ENCODE measurements around the gene CYP46A1.
"Not testable (repeated sequence)": the region's sequence is repeated elsewhere in the genome, so short reads cannot be mapped to it uniquely, and the experiment has no call there.

The CYP46A1 gene

GRCh38 chr14:99683619-99684409, at the start of gene CYP46A1:
CYP46A1 (plus strand) TSS chr14:99684298; CDS start chr14:99684418, 120 bp downstream.
- DNase-seq (ENCODE audit: low read depth in 3 of 3), result peak; percentile 98 to 100 (median 99)

- no peak for DNase-seq (ENCODE audit: low read depth in 3 of 3)
Measured at GRCh38 chr14:99634443-99634842, 49.7 kb upstream of the CYP46A1 start.

GRCh38 chr14:99635116-99635515, 49.0 kb upstream of the CYP46A1 start:
- DNase-seq (ENCODE audit: low read depth in 3 of 3), result no peak

- DNase-seq (ENCODE audit: low read depth in 3 of 3), result no peak
Measured at GRCh38 chr14:99636487-99636886, 47.6 kb upstream of the CYP46A1 start.

- DNase-seq (ENCODE audit: low read depth in 3 of 3), result no peak
Measured at GRCh38 chr14:99637624-99638023, 46.5 kb upstream of the CYP46A1 start.

- DNase-seq (ENCODE audit: low read depth in 3 of 3), result not testable (repeated sequence)
Measured at GRCh38 chr14:99642771-99643170, 41.3 kb upstream of the CYP46A1 start.

GRCh38 chr14:99643343-99643742, 40.8 kb upstream of the CYP46A1 start:
- no peak for DNase-seq (ENCODE audit: low read depth in 3 of 3)

GRCh38 chr14:99644035-99644587, 40.0 kb upstream of the CYP46A1 start:
- no peak for DNase-seq (ENCODE audit: low read depth in 3 of 3)

GRCh38 chr14:99644723-99645544, 39.2 kb upstream of the CYP46A1 start, which contains the start of gene HHIPL1:
HHIPL1 (plus strand) TSS chr14:99645129; CDS start chr14:99645208, 79 bp downstream.
- no peak for DNase-seq (ENCODE audit: low read depth in 3 of 3)

- no peak for DNase-seq (ENCODE audit: low read depth in 3 of 3)
Measured at GRCh38 chr14:99645545-99646505, 38.3 kb upstream of the CYP46A1 start.

- no peak for DNase-seq (ENCODE audit: low read depth in 3 of 3)
Measured at GRCh38 chr14:99647411-99647810, 36.7 kb upstream of the CYP46A1 start.

GRCh38 chr14:99648027-99648784, 35.9 kb upstream of the CYP46A1 start:
- no peak for DNase-seq (ENCODE audit: low read depth in 3 of 3)

- no peak for DNase-seq (ENCODE audit: low read depth in 3 of 3)
Measured at GRCh38 chr14:99649219-99649618, 34.9 kb upstream of the CYP46A1 start.

GRCh38 chr14:99649643-99650042, 34.5 kb upstream of the CYP46A1 start:
- no peak for DNase-seq (ENCODE audit: low read depth in 3 of 3)

GRCh38 chr14:99650189-99650588, 33.9 kb upstream of the CYP46A1 start:
- DNase-seq (ENCODE audit: low read depth in 3 of 3), result no peak

GRCh38 chr14:99651953-99652746, 31.9 kb upstream of the CYP46A1 start:
- DNase-seq (ENCODE audit: low read depth in 3 of 3), result no peak

GRCh38 chr14:99654235-99654985, 29.7 kb upstream of the CYP46A1 start:
- no peak for DNase-seq (ENCODE audit: low read depth in 3 of 3)

- DNase-seq (ENCODE audit: low read depth in 3 of 3), result no peak
Measured at GRCh38 chr14:99655521-99655920, 28.6 kb upstream of the CYP46A1 start.

- DNase-seq (ENCODE audit: low read depth in 3 of 3), result no peak
Measured at GRCh38 chr14:99656171-99656570, 27.9 kb upstream of the CYP46A1 start.
